Measurements from ENCODE around the gene COL4A2.
A peak's percentile ranks its signal among the peaks of the same experiment; 100 is the strongest.

Gene COL4A2

GRCh38 chr13:110548891-110549794 is 242.1 kb downstream of the COL4A2 start:
- H3K4me1 Mint-ChIP-seq = no peaks in the 10 kb centered on the region
- no peak overlapping the region for H3K4me3 Mint-ChIP-seq
- H3K27ac Mint-ChIP-seq = no peak overlapping the region
- H3K9me3 Mint-ChIP-seq = no peaks in the 10 kb centered on the region
- H3K27me3 Mint-ChIP-seq = no peaks in the 10 kb centered on the region
- H3K36me3 Mint-ChIP-seq = peaks cover 5% of the 10 kb centered on the region

GRCh38 chr13:110549795-110550160 is 242.7 kb downstream of the COL4A2 start:
- Mint-ChIP-seq H3K36me3 (peaks cover 3% of the 10 kb centered on the region), H3K9me3 (no peaks in the 10 kb centered on the region), H3K4me3 (no peak overlapping the region), H3K4me1 (no peaks in the 10 kb centered on the region), H3K27me3 (no peaks in the 10 kb centered on the region), H3K27ac (no peak overlapping the region)

- no peaks in the 10 kb centered on the region for H3K36me3 Mint-ChIP-seq
- no peaks in the 10 kb centered on the region for H3K27me3 Mint-ChIP-seq
- H3K4me3 Mint-ChIP-seq = no peak overlapping the region
- H3K27ac Mint-ChIP-seq = no peak overlapping the region
- H3K9me3 Mint-ChIP-seq = no peaks in the 10 kb centered on the region
- peaks cover 4% of the 10 kb centered on the region for H3K4me1 Mint-ChIP-seq
These were observed 244.2 kb downstream of the COL4A2 start for GRCh38 chr13:110551284-110551683.

GRCh38 chr13:110552767-110553166 is 245.7 kb downstream of the COL4A2 start:
- Mint-ChIP-seq H3K27me3 (no peaks in the 10 kb centered on the region), H3K4me3 (no peak overlapping the region), H3K4me1 (peaks cover 4% of the 10 kb centered on the region), H3K36me3 (no peaks in the 10 kb centered on the region), H3K9me3 (no peaks in the 10 kb centered on the region), H3K27ac (no peak overlapping the region)

DNA sequence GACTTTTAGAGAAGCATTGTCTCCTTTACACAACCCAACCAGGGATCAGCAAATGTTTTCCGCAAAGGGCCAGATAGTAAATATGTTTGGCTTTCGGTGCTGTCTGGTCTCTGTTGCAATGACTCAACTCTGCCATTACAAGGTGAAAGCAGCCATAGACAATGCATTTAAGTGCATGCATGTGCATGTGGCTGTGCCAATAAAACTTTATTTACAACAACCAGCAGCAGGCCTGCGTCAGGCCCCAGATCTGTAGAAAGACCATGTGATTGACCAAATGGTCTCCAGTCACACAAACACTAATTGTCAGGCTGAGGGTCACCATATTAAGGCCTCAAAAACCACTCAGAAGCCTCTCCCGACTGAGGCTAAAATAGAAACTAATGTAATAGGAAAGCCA is 246.3 kb downstream of the COL4A2 start:
- no peaks in the 10 kb centered on the region for H3K36me3 Mint-ChIP-seq
- peaks cover 4% of the 10 kb centered on the region for H3K4me1 Mint-ChIP-seq
- no peak overlapping the region for H3K27ac Mint-ChIP-seq
- H3K9me3 Mint-ChIP-seq = no peaks in the 10 kb centered on the region
- H3K27me3 Mint-ChIP-seq = no peaks in the 10 kb centered on the region
- H3K4me3 Mint-ChIP-seq = no peak overlapping the region

GRCh38 chr13:110554227-110554836 is 247.2 kb downstream of the COL4A2 start:
- Mint-ChIP-seq H3K27me3 (no peaks in the 10 kb centered on the region), H3K4me1 (peaks cover 4% of the 10 kb centered on the region), H3K9me3 (no peaks in the 10 kb centered on the region), H3K27ac (no peak overlapping the region), H3K36me3 (no peaks in the 10 kb centered on the region), H3K4me3 (no peak overlapping the region)

DNA sequence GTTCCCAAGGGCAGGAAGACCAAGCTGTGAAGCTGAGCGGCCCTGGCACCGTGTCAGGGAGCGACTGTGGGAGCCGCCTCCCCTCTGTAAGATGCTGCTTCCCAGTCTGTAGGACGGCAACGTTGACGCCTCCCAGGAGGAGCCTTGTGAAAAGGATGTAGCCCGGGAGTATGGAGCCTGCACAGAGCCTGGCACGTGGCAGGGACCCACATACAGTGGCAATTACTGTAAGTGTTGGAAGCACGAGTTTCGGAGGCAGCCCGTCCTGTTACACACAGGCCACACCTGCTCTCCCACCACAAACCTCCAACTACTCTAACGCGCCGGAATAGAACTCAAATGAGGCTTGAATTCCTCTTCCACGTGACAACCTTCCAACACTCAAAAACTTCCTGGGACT is 247.9 kb downstream of the COL4A2 start:
- Mint-ChIP-seq H3K27me3 (no peaks in the 10 kb centered on the region), H3K4me3 (no peak overlapping the region), H3K9me3 (no peaks in the 10 kb centered on the region), H3K36me3 (no peaks in the 10 kb centered on the region), H3K4me1 (peaks cover 6% of the 10 kb centered on the region), H3K27ac (no peak overlapping the region)

GRCh38 chr13:110555601-110556223 is 248.6 kb downstream of the COL4A2 start:
- Mint-ChIP-seq H3K36me3 (no peaks in the 10 kb centered on the region), H3K27ac (no peak overlapping the region), H3K4me3 (no peak overlapping the region), H3K4me1 (peaks cover 12% of the 10 kb centered on the region), H3K27me3 (no peaks in the 10 kb centered on the region), H3K9me3 (no peaks in the 10 kb centered on the region)

- Mint-ChIP-seq H3K9me3 (no peaks in the 10 kb centered on the region), H3K4me3 (no peak overlapping the region), H3K27ac (no peak overlapping the region), H3K27me3 (no peaks in the 10 kb centered on the region), H3K36me3 (no peaks in the 10 kb centered on the region), H3K4me1 (peaks cover 16% of the 10 kb centered on the region)
These were observed 249.1 kb downstream of the COL4A2 start for GRCh38 chr13:110556224-110556606.

DNA sequence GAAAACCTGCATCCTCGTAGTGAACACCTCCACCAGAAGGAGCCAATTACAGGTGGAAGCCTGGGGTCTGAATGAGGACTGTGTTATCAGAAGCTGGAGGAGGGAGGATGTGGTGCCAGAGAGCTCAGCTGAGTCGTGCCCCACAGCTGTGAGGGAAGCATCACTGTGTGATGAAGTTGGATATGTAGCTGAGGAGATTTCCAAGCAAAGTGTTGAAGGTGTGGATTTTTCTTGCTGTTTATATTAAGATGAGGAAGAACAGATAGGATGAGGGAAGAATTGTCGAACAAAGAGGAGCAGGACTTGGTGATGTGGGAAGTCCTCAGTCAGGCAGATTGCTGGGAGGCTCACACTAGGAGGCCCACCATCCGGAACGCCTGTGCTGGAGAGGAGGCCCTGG is 250.0 kb downstream of the COL4A2 start:
- Mint-ChIP-seq H3K27me3 (no peaks in the 10 kb centered on the region), H3K4me3 (no peak overlapping the region), H3K9me3 (no peaks in the 10 kb centered on the region), H3K36me3 (no peaks in the 10 kb centered on the region), H3K4me1 (peaks cover 19% of the 10 kb centered on the region), H3K27ac (no peak overlapping the region)

DNA sequence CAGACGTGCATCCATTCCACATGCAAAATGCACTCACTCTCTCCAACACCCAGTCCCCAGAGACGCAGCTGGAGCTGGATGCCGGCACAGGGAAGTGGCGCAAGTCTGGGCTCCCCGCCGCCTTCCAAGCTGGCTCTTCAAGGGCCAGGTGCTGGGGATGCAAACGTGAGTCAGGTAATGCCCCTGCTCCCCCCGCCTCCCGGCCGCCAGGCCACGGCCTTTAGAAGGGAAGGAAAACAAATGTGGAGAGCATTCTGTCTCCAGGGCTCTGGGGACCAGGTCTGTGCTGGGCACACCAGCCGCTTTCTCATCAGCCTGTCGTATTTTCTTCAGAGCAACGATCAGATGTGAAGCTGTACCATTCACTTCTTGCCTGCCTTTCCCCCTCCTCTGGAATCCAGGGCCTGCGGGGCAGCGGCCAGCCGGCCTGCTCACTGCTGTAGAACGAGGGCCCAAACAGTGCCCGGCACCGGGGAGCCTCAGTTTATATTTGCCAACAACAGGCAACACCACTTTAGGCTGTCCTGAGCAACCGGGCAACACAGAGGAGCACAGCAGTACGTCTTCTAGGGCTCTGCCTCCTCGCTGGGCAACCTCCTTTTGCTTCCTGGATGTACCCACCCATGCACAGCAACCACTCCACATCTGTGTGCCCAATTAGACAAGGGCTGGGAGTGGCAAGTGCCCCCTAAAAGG is 250.7 kb downstream of the COL4A2 start:
- no peak overlapping the region for H3K4me3 Mint-ChIP-seq
- no peak overlapping the region for H3K27ac Mint-ChIP-seq
- H3K36me3 Mint-ChIP-seq = no peaks in the 10 kb centered on the region
- no peaks in the 10 kb centered on the region for H3K27me3 Mint-ChIP-seq
- H3K4me1 Mint-ChIP-seq = peaks cover 24% of the 10 kb centered on the region
- no peaks in the 10 kb centered on the region for H3K9me3 Mint-ChIP-seq

DNA sequence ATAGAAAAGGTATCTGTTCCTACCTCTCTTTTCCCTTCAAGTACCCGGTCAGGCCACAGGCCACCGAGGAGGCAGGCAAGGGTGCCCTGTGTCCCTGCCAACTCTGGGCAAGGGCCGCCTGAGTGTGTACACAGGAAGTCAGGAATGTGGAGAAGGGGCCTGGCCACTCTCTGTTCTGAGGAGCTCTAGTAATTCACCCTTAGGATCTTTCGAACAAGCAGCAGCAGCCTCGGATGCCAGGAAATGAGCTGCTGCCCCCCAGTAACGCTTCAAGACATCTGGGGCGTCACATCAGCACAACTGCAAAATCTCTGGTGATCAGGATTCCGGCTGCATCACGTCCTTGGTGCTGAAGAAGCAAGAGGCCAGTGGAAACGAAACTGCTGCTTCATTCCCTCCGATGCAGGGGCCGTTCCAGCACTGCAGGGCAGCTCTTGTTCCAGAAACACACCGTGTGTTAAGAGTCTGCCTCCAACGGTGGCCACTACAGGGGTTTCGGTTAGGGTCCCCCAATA is 252.4 kb downstream of the COL4A2 start:
- no peak overlapping the region for H3K27ac Mint-ChIP-seq
- no peaks in the 10 kb centered on the region for H3K9me3 Mint-ChIP-seq
- H3K4me3 Mint-ChIP-seq = no peak overlapping the region
- H3K4me1 Mint-ChIP-seq = peaks cover 31% of the 10 kb centered on the region
- no peaks in the 10 kb centered on the region for H3K27me3 Mint-ChIP-seq
- H3K36me3 Mint-ChIP-seq = no peaks in the 10 kb centered on the region

GRCh38 chr13:110559986-110560385 is 252.9 kb downstream of the COL4A2 start:
- Mint-ChIP-seq H3K27me3 (no peaks in the 10 kb centered on the region), H3K4me3 (peak overlapping the region; percentile 84), H3K36me3 (no peaks in the 10 kb centered on the region), H3K4me1 (peaks cover 31% of the 10 kb centered on the region), H3K9me3 (no peaks in the 10 kb centered on the region), H3K27ac (no peak overlapping the region)

- peaks cover 28% of the 10 kb centered on the region for H3K4me1 Mint-ChIP-seq
- H3K27me3 Mint-ChIP-seq = no peaks in the 10 kb centered on the region
- H3K9me3 Mint-ChIP-seq = no peaks in the 10 kb centered on the region
- peak overlapping the region; percentile 84 for H3K4me3 Mint-ChIP-seq
- no peaks in the 10 kb centered on the region for H3K36me3 Mint-ChIP-seq
- peak overlapping the region; percentile 1 for H3K27ac Mint-ChIP-seq
These were observed 253.7 kb downstream of the COL4A2 start for GRCh38 chr13:110560601-110561343.
